DMS79 treated with DMSO at 0.1 percent for 48 hours (cell line): ENCODE data around the gene AKR7A3.
"Not testable (repeated sequence)": the region's sequence is repeated elsewhere in the genome, so short reads cannot be mapped to it uniquely, and the experiment has no call there.

Experiments
- DNase-seq: peaks from one replicate; lab custom pipeline; 2025; lab: John Stamatoyannopoulos, UW

AKR7A3 gene

GRCh38 chr1:19288324-19289241 is at the start of gene AKR7A3:
TSS of gene AKR7A3 (minus strand) at chr1:19288770. CDS start at chr1:19288709, 61 bp downstream.
- not testable (repeated sequence) for DNase-seq

- no peak for DNase-seq
These were observed 49.8 kb upstream of the AKR7A3 start for GRCh38 chr1:19338323-19338762.

GRCh38 chr1:19337289-19337688 is 48.7 kb upstream of the AKR7A3 start:
- DNase-seq = no peak

- DNase-seq = no peak
These were observed 48.0 kb upstream of the AKR7A3 start for GRCh38 chr1:19336543-19336942.

- DNase-seq = no peak
These were observed 45.2 kb upstream of the AKR7A3 start for GRCh38 chr1:19333587-19334354.

- no peak for DNase-seq
These were observed 44.3 kb upstream of the AKR7A3 start for GRCh38 chr1:19332832-19333231.

- DNase-seq = no peak
These were observed 42.8 kb upstream of the AKR7A3 start for GRCh38 chr1:19331262-19331878.

- no peak for DNase-seq
These were observed 42.0 kb upstream of the AKR7A3 start for GRCh38 chr1:19330449-19331135.

GRCh38 chr1:19329611-19330010 is 41.0 kb upstream of the AKR7A3 start:
- no peak for DNase-seq

GRCh38 chr1:19329188-19329587 is 40.6 kb upstream of the AKR7A3 start:
- no peak for DNase-seq

- no peak for DNase-seq
These were observed 39.9 kb upstream of the AKR7A3 start for GRCh38 chr1:19328486-19328885.

GRCh38 chr1:19327736-19328135 is 39.2 kb upstream of the AKR7A3 start:
- no peak for DNase-seq

GRCh38 chr1:19327301-19327700 is 38.7 kb upstream of the AKR7A3 start:
- no peak for DNase-seq

- no peak for DNase-seq
These were observed 38.1 kb upstream of the AKR7A3 start for GRCh38 chr1:19326748-19327065.

- DNase-seq = no peak
These were observed 37.6 kb upstream of the AKR7A3 start for GRCh38 chr1:19325958-19326747.

- DNase-seq = no peak
These were observed 36.9 kb upstream of the AKR7A3 start for GRCh38 chr1:19325368-19325957.

- DNase-seq = no peak
These were observed 36.1 kb upstream of the AKR7A3 start for GRCh38 chr1:19324665-19324990.

GRCh38 chr1:19323987-19324664 is 35.6 kb upstream of the AKR7A3 start:
- no peak for DNase-seq

GRCh38 chr1:19322481-19322880 is 33.9 kb upstream of the AKR7A3 start:
- no peak for DNase-seq

- DNase-seq = no peak
These were observed 32.5 kb upstream of the AKR7A3 start for GRCh38 chr1:19321071-19321470.
